Measurements from ENCODE around the gene BCL11B. TPM values are rescaled to one million over a fixed set of nuclear protein-coding genes. Genes with fewer than 3 reads are reported as not detected.

BCL11B gene
- total and polyA plus RNA-seq, 2 experiments from 2014 or later: 0.28 to 3.2 TPM

DNA sequence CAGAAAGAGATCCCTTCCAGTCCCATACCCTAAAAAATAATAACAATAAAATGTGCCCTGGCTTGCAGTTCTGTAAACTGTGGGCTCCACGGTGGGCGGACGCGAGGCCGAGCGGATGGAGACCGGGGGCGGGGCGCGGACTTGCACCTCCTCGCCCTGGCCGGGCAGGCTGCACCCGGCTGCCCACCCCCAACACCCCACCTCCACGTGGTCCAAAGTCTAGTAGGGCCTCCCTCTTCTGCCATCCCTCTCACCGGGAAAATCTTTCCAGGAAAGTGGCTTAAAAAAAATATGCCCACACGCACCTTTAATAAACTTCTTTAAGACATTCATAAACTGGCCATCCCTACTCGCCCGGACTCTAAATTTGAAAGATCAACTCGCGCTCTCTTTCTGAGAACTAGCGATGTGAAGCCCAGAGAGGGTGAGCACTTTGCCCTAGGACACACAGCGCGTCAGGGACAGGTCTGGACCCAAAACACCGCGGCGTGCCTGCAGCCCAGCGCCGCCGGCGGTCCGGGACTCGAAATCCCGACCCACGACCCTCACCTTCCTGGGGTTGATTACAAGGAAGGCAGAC, 1.9 kb upstream of the BCL11B start:
- peak overlapping the region; percentile 80 for H2AFZ ChIP-seq
- no peaks in the 10 kb centered on the region for H3K9me2 ChIP-seq (replicated peaks; ENCODE audit: insufficient read depth)
- 1% methylated on average over 24 of the region's 34 CpGs for WGBS (ENCODE audit: low lambda C conversion rate, missing lambda C conversion rate)
- TF ChIP-seq, protein P1, sequence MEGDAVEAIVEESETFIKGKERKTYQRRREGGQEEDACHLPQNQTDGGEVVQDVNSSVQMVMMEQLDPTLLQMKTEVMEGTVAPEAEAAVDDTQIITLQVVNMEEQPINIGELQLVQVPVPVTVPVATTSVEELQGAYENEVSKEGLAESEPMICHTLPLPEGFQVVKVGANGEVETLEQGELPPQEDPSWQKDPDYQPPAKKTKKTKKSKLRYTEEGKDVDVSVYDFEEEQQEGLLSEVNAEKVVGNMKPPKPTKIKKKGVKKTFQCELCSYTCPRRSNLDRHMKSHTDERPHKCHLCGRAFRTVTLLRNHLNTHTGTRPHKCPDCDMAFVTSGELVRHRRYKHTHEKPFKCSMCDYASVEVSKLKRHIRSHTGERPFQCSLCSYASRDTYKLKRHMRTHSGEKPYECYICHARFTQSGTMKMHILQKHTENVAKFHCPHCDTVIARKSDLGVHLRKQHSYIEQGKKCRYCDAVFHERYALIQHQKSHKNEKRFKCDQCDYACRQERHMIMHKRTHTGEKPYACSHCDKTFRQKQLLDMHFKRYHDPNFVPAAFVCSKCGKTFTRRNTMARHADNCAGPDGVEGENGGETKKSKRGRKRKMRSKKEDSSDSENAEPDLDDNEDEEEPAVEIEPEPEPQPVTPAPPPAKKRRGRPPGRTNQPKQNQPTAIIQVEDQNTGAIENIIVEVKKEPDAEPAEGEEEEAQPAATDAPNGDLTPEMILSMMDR (IDR thresholded peaks at IDR 0.05; ENCODE audit: poor library complexity): no peak
- no peak for TF ChIP-seq EZH2 (IDR thresholded peaks at IDR 0.05; ENCODE audit: borderline replicate concordance)
- no peak for TF ChIP-seq EZH2phosphoT487 (IDR thresholded peaks at IDR 0.05; ENCODE audit: low read depth, severe bottlenecking, unreplicated experiment)
- H3K27ac ChIP-seq: peak overlapping the region; percentile 75
- H3K4me2 ChIP-seq: peak overlapping the region; percentile 98
- H3K9me3 ChIP-seq (ENCODE audit: low read depth): no peaks in the 10 kb centered on the region
- peaks cover 32% of the 10 kb centered on the region for H3K27me3 ChIP-seq
- no peaks in the 10 kb centered on the region for H3K36me3 ChIP-seq (replicated peaks; ENCODE audit: insufficient read depth, low read depth)
- peaks cover 15% of the 10 kb centered on the region for H3K4me1 ChIP-seq (ENCODE audit: insufficient read depth)
- H3K79me2 ChIP-seq: no peaks in the 10 kb centered on the region
- no peaks in the 10 kb centered on the region for H4K20me1 ChIP-seq (ENCODE audit: insufficient read depth, poor library complexity, severe bottlenecking)
- peak; percentile 70 for DNase-seq (ENCODE audit: low spot score)
- peak overlapping the region; percentile 62 for H3K4me3 ChIP-seq

DNA sequence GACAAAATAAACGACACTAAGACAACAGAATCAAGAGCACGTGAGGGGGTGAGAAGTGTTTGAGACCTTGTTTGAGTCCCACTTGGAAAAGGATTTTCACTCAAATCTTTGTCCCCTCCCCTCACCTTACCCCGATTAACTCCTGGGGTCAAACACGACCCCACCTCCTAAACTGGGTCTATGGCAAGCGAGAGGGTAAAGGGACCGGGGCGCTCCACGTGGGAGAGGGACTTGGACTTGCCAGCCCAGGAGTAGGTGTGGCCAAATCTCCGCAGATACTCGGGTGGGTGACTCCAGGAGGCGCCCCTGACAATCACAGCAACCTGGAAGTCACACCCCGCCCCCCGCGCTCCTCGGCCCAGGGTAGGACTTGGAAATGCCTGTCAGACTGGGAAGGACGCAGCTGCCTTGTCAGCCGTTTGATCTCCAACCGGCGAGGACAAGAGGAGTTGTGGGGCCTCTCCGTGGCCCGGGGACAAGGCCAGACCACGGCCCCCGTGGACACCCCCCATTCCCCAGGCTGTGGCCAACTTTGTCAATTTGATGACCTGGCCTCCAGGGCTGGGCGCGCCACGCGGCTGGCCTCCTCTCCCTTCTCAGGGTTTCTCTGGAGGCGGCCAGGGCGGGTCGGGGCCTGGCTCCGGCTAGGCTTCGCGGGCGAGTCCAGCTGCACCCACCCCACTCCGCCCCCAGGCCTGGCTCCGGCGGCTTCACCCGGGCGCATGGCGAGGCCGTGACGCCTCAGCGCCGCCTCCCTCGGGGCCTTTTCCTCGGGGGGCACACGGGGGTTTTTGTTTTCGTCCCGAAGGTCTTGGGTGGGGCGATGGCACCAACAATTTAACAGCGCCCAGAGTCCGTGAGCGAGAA, 1.1 kb upstream of the BCL11B start:
- peaks cover 15% of the 10 kb centered on the region for H3K4me1 ChIP-seq (ENCODE audit: insufficient read depth)

DNA sequence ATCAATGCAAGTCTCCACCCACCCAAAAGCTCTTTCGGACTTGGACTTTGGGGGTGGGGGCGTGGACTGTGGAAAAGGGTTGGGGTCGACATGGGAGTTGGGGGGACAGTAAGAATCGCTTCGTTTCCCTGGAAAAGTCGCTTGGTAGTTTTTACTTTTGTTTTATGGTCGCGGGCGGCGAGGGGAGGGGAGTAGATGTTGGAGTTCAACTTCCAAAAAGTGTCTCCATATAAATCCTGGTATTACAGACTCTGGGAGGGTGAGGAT, 568 bp upstream of the BCL11B start:
- Histone ChIP-seq H4K20me1 (ENCODE audit: insufficient read depth, poor library complexity, severe bottlenecking) (no peaks in the 10 kb centered on the region), H3K27me3 (peaks cover 26% of the 10 kb centered on the region), H3K79me2 (no peaks in the 10 kb centered on the region), H3K4me1 (ENCODE audit: insufficient read depth) (peaks cover 15% of the 10 kb centered on the region), H3K9me2 (replicated peaks; ENCODE audit: insufficient read depth) (no peaks in the 10 kb centered on the region), H3K27ac (peak overlapping the region; percentile 75), H3K4me2 (peak overlapping the region; percentile 98), H2AFZ (peak overlapping the region; percentile 82), H3K36me3 (replicated peaks; ENCODE audit: insufficient read depth, low read depth) (no peaks in the 10 kb centered on the region), H3K4me3 (peak overlapping the region; percentile 74), H3K9me3 (ENCODE audit: low read depth) (no peaks in the 10 kb centered on the region)
- WGBS (ENCODE audit: low lambda C conversion rate, missing lambda C conversion rate): 3% methylated on average over 10 of the region's 10 CpGs
- TF ChIP-seq EZH2 (IDR thresholded peaks at IDR 0.05; ENCODE audit: borderline replicate concordance) (no peak), EZH2phosphoT487 (IDR thresholded peaks at IDR 0.05; ENCODE audit: low read depth, severe bottlenecking, unreplicated experiment) (no peak)
- TF ChIP-seq, protein P1 (IDR thresholded peaks at IDR 0.05; ENCODE audit: poor library complexity): no peak
- no peak for DNase-seq (ENCODE audit: low spot score)

More for the DNA sequence above, 1.1 kb upstream of the BCL11B start:
- H4K20me1 ChIP-seq (ENCODE audit: insufficient read depth, poor library complexity, severe bottlenecking): no peaks in the 10 kb centered on the region
- DNase-seq (ENCODE audit: low spot score): peak; percentile 76
- H3K27ac ChIP-seq: peak overlapping the region; percentile 75
- H3K27me3 ChIP-seq: peaks cover 31% of the 10 kb centered on the region
- no peaks in the 10 kb centered on the region for H3K79me2 ChIP-seq
- WGBS (ENCODE audit: low lambda C conversion rate, missing lambda C conversion rate): 3% methylated on average over 33 of the region's 53 CpGs
- no peaks in the 10 kb centered on the region for H3K9me3 ChIP-seq (ENCODE audit: low read depth)
- TF ChIP-seq EZH2phosphoT487 (IDR thresholded peaks at IDR 0.05; ENCODE audit: low read depth, severe bottlenecking, unreplicated experiment) (no peak), EZH2 (IDR thresholded peaks at IDR 0.05; ENCODE audit: borderline replicate concordance) (no peak)
- TF ChIP-seq, protein P1 (IDR thresholded peaks at IDR 0.05; ENCODE audit: poor library complexity): no peak
- H3K4me3 ChIP-seq: peak overlapping the region; percentile 74
- H3K36me3 ChIP-seq (replicated peaks; ENCODE audit: insufficient read depth, low read depth): no peaks in the 10 kb centered on the region
- peak overlapping the region; percentile 98 for H3K4me2 ChIP-seq
- no peaks in the 10 kb centered on the region for H3K9me2 ChIP-seq (replicated peaks; ENCODE audit: insufficient read depth)
- peak overlapping the region; percentile 80 for H2AFZ ChIP-seq
